Panc1 (cell line): ENCODE data around the gene WDR83. TPM values are rescaled to one million over a fixed set of nuclear protein-coding genes. Genes with fewer than 3 reads are reported as not detected.

ENCODE experiments used
- ATAC-seq: fragments of 200-7000 bp; cut with Tn5 transposase; 2 replicates; pipeline ENCODE4 v1.9.1; 2020; ENCODE audit warnings: mild to moderate bottlenecking, moderate library complexity
- BruUV-seq: library from RNA; stranded (reverse); fragments of 400-500 nt; replicated peaks from 2 replicates; lab custom pipeline; 2021; lab: Mats Ljungman, UMichigan
- CTCF ChIA-PET: fragments of 300-600 bp; sonication (Branson Sonifier 250); formaldehyde crosslinking; loops from one replicate; lab custom pipeline; 2022; ENCODE audit warnings: antibody characterized with exemption; lab: Charles Lee
- POLR2A ChIA-PET: fragments of 300-600 bp; sonication (Branson Sonifier 250); formaldehyde crosslinking; loops from one replicate; lab custom pipeline; 2022; ENCODE audit warnings: antibody characterized with exemption; lab: Charles Lee
- DNase-seq: peaks from one replicate; pipeline ENCODE4 v3.0.0-alpha.2; 2010; ENCODE audit warnings: low read depth, low spot score
- H3K27ac ChIP-seq: 2 replicates; pipeline ENCODE4 v1.5.1; 2011; ENCODE audit warnings: mild to moderate bottlenecking, low read length, inconsistent platforms
- H3K27me3 ChIP-seq: fragments of 200-500 bp; sonication (Bioruptor generic); 2 replicates; pipeline ENCODE4 v1.6.0; 2014; ENCODE audit warnings: low read length, inconsistent platforms; ENCODE audit not compliant: control insufficient read depth, insufficient read depth
- H3K36me3 ChIP-seq: fragments of 200-500 bp; sonication (Bioruptor generic); 2 replicates; pipeline ENCODE4 v1.5.1; 2014; ENCODE audit warnings: inconsistent platforms, mild to moderate bottlenecking, low read length, moderate library complexity; ENCODE audit not compliant: control insufficient read depth, insufficient read depth
- H3K4me1 ChIP-seq: 2 replicates; pipeline ENCODE4 v1.5.1; 2011; ENCODE audit warnings: inconsistent platforms, mild to moderate bottlenecking, low read length, moderate library complexity; ENCODE audit not compliant: control insufficient read depth, insufficient read depth
- H3K4me3 ChIP-seq, 2 experiments: 2 replicates each; pipeline ENCODE4 v1.5.1; 2011 to 2012; ENCODE audit warnings: low read depth in 2 of 2, low read length in 2 of 2, mild to moderate bottlenecking in 2 of 2, inconsistent platforms in 1 of 2, moderate library complexity in 1 of 2
- H3K9me3 ChIP-seq: fragments of 200-500 bp; sonication (Bioruptor generic); 2 replicates; pipeline ENCODE4 v1.5.1; 2014; ENCODE audit warnings: low read depth, mild to moderate bottlenecking, inconsistent platforms, low read length, moderate library complexity; ENCODE audit not compliant: control insufficient read depth, insufficient read depth
- CTCF ChIP-seq: fragments of 450-650 bp; IDR thresholded peaks from 2 replicates; pipeline ENCODE4 v1.5.1; 2017; ENCODE audit warnings: mild to moderate bottlenecking
- POLR2AphosphoS5 ChIP-seq: IDR thresholded peaks from 2 replicates; pipeline ENCODE4 v1.6.1; 2012; ENCODE audit warnings: mild to moderate bottlenecking, low read depth, low read length, moderate library complexity
- REST ChIP-seq, 2 experiments: IDR thresholded peaks; 2 replicates each; pipeline ENCODE4 v1.6.1; 2011 to 2012; ENCODE audit warnings: low read depth in 2 of 2, control low read depth in 1 of 2, low read length in 1 of 2, mild to moderate bottlenecking in 1 of 2, moderate library complexity in 1 of 2; ENCODE audit not compliant: insufficient read depth in 1 of 2
- SIN3A ChIP-seq: IDR thresholded peaks from 2 replicates; pipeline ENCODE4 v1.6.1; 2012; ENCODE audit warnings: low read depth, mild to moderate bottlenecking, low read length, moderate library complexity, borderline replicate concordance; ENCODE audit not compliant: insufficient read depth
- TCF7L2 ChIP-seq: IDR thresholded peaks from 2 replicates; pipeline ENCODE4 v1.6.1; 2011; ENCODE audit warnings: mild to moderate bottlenecking, low read depth, low read length, inconsistent platforms
- in situ Hi-C: cut with HindIII; loops from 2 replicates; pipeline ENCODE4 v1.10.0; 2016; ENCODE audit warnings: low sequenced_read_pairs, low pct_unique_long_range_greater_than_20kb
- intact Hi-C: fragments of 100-400 bp; cut with micrococcal nuclease; formaldehyde crosslinking; loops from one replicate; pipeline ENCODE4 v1.10.0; 2022; ENCODE audit not compliant: unreplicated experiment
- total RNA-seq: library from RNA; stranded (reverse); gene quantifications from one replicate; pipeline ENCODE4 v1.2.1, GENCODE V29; 2021; ENCODE audit not compliant: unreplicated experiment

WDR83 gene
- total RNA-seq, 1 experiment from 2014 or later = 10.8 TPM

GRCh38 chr19:12689581-12690216 is 23.1 kb downstream of the WDR83 start:
- ChIA-PET POLR2A (no interaction called here), CTCF (no interaction called here)
- BruUV-seq = no TSS peak
- TF ChIP-seq SIN3A = no peak
- no peak for TF ChIP-seq CTCF
- no peak for TF ChIP-seq POLR2AphosphoS5
- TF ChIP-seq REST (IDR thresholded peaks at IDR 0.05; ENCODE audit: insufficient read depth in 1 of 2, low read depth in 2 of 2, low read length in 1 of 2) = no peak
- intact Hi-C loops (no loop called here), in situ Hi-C loops (no loop called here)
- DNase-seq = no peak
- no peaks in the 10 kb centered on the region for H3K9me3 ChIP-seq
- ATAC-seq = no peak
- no peak overlapping the region for H3K4me3 ChIP-seq
- no peaks in the 10 kb centered on the region for H3K36me3 ChIP-seq
- no peaks in the 10 kb centered on the region for H3K27me3 ChIP-seq
- H3K4me1 ChIP-seq = no peaks in the 10 kb centered on the region
- H3K27ac ChIP-seq = no peak overlapping the region

- intact Hi-C loops = no loop called here
- in situ Hi-C loops = no loop called here
- Histone ChIP-seq H3K4me3 (no peak overlapping the region), H3K36me3 (no peaks in the 10 kb centered on the region; the same call in 1 of the 2 replicates), H3K9me3 (no peaks in the 10 kb centered on the region), H3K27me3 (no peaks in the 10 kb centered on the region), H3K4me1 (peaks cover 5% of the 10 kb centered on the region; the same call in 1 of the 2 replicates), H3K27ac (no peak overlapping the region)
- CTCF ChIA-PET = interaction anchor here (0.6 kb wide), 1 partner anchor 16 kb away, joined by 5 read pairs; no protein-coding TSS in a partner anchor
- POLR2A ChIA-PET = no interaction called here
- no peak for TF ChIP-seq TCF7L2
- no peak for TF ChIP-seq REST (IDR thresholded peaks at IDR 0.05; ENCODE audit: insufficient read depth in 1 of 2, low read depth in 2 of 2, low read length in 1 of 2)
- TF ChIP-seq CTCF = no peak
- TF ChIP-seq POLR2AphosphoS5 = no peak
- TF ChIP-seq SIN3A = no peak
- BruUV-seq = no TSS peak
- no peak for ATAC-seq
- DNase-seq = no peak
Measured at GRCh38 chr19:12692960-12693359, 26.4 kb downstream of the WDR83 start.
